NCI-H1417 treated with DMSO at 0.1 percent for 48 hours (cell line): ENCODE results near the gene TLE4.
A peak's percentile ranks its signal among the peaks of the same experiment; 100 is the strongest.

ENCODE experiments used
- DNase-seq: peaks from one replicate; lab custom pipeline; 2025; lab: John Stamatoyannopoulos, UW

Gene TLE4

GRCh38 chr9:79664375-79664831 is 92.6 kb downstream of the TLE4 start:
- no peak for DNase-seq

GRCh38 chr9:79665369-79665768 is 93.6 kb downstream of the TLE4 start:
- no peak for DNase-seq

GRCh38 chr9:79665931-79666330 is 94.2 kb downstream of the TLE4 start:
- DNase-seq = no peak

DNA sequence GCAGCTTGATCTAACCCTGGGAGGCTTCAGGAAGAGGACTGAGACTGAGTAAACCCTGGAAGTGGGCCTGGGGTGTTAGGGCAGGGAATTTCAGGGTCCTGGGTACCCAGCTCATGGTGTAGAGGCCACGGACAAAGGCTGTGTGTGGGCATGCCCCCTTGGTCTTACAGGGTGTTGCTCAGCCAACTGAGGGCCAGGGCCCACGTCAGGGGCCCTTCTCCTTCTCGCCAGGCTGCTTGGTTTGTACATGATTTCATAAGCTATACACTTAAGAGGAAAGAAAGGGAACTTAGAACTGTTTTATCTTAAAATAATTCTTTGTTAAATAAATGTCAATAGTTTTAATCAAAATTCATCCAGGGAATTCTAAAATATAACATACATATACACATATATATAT is 95.4 kb downstream of the TLE4 start:
- no peak for DNase-seq

DNA sequence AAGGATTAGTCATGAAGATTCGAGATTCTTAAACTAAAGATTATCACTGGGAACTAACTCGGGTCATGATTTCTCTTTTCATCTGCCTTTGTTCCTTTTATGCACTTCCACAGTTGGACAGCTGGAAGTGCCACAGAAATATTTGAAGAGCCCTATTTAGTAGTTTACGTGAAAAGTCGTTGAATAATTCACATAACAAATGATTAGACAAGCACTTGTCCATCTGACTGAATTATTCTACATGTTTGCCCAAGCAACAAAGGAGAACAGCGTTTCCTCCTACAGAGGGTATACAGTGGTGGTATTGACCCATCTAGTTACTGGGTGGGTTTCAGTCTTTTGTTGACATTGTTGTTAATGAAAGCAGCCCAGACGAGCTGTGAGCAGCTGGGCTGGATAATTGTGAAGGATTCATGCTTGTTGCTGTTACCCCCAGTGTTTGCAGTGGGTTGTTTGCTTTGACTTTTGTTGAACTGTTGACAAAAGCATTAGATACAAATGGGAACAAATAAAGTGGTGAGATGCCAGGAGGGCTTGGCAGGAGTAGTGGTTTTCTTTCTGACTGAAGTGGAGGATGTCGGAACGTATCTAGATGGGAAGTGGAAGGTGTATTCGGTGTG is 96.2 kb downstream of the TLE4 start:
- DNase-seq = peak; percentile 89

- no peak for DNase-seq
Observed at GRCh38 chr9:79668956-79669355, 97.2 kb downstream of the TLE4 start.

- DNase-seq = no peak
Observed at GRCh38 chr9:79670269-79670961, 98.7 kb downstream of the TLE4 start.

GRCh38 chr9:79671558-79671957 is 99.8 kb downstream of the TLE4 start:
- no peak for DNase-seq

- no peak for DNase-seq
Observed at GRCh38 chr9:79672236-79672635, 100.5 kb downstream of the TLE4 start.

GRCh38 chr9:79672891-79673290 is 101.1 kb downstream of the TLE4 start:
- DNase-seq = no peak

GRCh38 chr9:79673614-79674013 is 101.8 kb downstream of the TLE4 start:
- no peak for DNase-seq

- no peak for DNase-seq
Observed at GRCh38 chr9:79674052-79674777, 102.5 kb downstream of the TLE4 start.

- DNase-seq = no peak
Observed at GRCh38 chr9:79681576-79681975, 109.8 kb downstream of the TLE4 start.

GRCh38 chr9:79682076-79682736 is 110.4 kb downstream of the TLE4 start:
- no peak for DNase-seq

GRCh38 chr9:79684059-79684458 is 112.3 kb downstream of the TLE4 start:
- no peak for DNase-seq

DNA sequence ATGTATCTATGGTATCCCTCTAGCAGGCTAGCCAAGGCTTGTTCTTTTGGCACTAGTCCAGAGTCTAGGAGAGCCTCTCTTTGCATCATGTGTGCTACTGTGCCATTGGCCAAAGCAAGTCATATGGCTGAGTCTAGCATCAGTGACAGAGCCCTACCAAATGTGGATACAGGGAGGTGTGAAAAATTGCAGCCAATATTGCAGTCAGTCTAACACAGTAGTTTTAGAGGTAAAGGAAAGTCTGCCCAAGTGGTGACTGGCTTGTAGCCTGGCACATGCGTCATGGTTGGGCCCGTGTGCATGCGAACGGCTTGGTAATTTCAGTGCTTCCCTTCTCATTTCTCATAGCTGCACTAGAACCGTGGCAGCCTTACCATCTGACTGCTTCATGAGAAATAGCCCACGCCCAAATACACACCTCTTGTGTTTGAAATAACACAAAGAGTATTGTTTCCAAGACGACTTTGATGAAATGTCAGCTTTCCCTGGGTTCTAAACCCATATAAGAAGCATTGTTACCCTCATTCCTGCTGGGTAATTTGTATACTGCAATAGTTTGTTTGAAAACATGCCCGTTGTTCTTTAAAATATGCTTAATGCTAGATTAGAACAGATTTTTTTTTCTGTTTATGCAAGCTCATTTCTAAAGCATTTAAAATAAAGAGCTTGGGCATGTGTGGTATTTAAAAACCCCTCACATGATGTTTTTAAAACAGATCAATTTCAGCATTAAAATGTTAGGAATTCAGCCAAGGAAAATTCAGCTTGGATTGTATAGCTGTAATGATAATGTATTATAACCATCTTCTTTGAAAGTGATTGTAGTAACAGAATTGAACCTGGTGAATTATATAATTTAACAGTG is 113.2 kb downstream of the TLE4 start:
- no peak for DNase-seq

GRCh38 chr9:79685577-79685976 is 113.8 kb downstream of the TLE4 start:
- DNase-seq = no peak

DNA sequence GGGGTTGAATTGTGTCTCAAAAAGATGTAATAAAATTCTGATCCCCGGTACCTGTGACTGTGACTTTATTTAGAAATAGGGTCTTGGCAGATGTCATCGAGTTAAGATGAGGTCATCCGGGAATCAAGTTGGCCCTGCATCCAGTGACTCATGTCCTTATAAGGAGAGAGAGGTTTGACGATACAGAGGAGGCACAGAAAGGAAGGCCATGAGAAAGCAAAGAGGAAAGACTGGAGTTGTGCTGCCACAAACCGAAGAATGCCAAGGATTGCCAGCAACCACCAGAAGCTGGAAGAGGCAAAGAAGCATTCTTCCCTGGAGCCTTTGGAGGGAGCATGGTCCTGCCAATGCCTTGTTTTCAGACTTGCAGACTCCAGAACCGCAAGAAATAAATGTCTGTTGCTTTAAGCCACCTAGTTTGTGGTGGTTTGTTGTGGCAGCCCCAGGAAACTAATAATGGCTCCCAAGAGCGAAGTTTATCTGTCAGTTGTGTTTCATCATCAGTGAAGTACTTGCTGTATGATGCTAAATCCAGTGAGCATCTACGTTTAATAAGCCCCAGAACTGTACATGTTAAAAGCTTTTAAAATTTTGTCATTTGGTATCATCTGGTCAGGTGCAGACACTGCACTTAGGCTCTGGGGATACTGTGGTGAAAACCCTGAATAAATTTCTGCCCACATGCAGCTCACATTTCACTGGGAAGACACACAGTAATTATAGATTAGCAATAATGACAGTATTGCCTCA is 114.8 kb downstream of the TLE4 start:
- DNase-seq = no peak

DNA sequence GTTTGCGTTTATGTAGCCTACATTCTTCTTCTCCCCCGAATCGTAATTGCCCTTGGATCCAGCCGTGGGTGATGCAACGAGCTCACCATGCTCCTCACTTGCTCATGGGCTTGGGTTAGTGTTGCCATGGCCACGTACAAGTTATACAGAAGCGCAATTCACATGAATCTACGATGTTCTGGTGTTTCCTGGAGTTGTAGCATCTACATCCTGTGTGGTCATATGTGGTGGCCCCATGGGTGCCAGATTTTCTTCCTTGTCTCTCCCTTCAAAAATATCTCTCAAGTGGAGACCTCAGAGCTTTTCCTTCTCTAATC is 115.3 kb downstream of the TLE4 start:
- DNase-seq = no peak

DNA sequence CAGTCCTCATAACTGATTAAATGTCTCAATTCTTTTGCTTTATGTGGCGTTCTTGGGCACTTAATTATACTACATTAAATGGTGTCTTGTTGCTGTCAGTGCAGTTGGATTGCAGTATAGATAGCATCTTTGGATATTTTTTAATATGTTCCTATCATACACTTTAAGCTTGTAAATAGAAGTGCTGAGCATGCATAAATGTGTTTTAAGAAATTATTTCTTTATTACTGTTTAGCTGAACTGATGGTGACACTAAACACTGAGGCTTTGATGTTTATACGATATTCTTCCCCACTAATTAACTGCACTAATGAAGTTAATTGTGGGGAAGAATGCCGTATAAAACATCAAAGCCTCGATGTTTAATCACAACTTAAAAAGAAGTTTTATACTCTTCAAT is 116.6 kb downstream of the TLE4 start:
- DNase-seq = no peak

DNA sequence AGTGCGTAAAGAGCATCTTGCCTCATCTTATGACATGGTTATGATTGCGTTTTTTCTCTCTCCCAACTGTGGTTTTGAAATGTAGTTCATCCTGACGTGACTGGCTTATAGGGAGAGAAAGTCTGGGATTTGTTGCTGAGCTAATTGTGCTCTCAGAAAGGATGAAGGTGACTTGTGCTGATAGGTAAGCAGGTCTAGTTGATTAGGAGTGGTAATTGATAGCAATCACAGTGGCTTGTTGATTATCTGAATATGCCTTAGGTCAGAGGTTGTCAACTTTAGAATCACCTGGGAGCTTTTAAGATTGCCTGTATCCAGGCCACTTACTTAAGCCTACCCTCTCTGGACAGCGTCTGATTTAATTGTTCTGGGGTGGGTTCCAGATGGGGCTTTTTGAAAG is 117.8 kb downstream of the TLE4 start:
- no peak for DNase-seq
